Measurements from ENCODE around the gene PACSIN2.
A peak's percentile ranks its signal among the peaks of the same experiment; 100 is the strongest.

The PACSIN2 gene

DNA sequence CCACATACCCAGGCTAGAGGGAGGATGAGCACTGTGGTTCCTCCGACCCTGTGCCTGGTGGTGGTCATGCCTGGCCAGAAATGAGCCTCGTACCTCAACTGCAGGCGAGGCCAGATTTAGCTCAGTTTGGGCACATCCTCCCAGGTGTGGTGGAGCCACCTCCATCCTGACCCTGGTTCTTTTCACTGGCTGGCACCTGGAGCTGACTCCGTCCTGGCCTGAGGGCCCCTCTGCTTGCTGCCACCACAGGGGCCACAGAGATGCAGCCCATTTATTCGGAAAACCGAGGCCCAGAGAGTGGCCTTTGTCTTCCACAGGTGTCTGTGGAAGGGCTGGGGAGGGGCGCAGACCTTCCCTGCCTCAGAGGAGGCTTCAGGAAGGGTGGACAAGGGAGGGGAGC is 148.8 kb downstream of the PACSIN2 start:
- no peak for DNase-seq (ENCODE audit: low read depth, low spot score)
- CTCF ChIA-PET, result interaction anchor here (2.1 kb wide), 1 partner anchor 10 kb away, joined by 7 read pairs; the partner anchor contains the start of gene ARFGAP3

DNA sequence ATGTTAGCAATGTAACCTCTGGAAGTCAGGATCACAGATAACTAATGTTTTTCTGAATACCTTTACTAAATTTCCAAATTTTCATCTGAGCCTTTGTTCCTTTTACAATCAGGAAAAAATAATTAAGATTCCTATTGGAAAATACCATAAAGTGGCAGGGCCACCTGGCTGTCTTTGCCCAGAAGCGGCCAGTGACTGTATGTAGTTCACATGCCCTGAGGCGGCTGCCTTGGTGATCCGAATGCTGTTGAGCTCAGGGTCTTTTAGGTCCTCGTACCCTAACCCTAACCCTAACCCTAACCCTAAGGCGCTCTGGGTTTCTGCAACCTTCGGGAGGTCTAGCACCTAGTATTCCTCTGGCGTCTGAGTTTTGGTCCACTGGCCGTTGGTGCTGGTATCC is 149.4 kb downstream of the PACSIN2 start:
- ChIA-PET POLR2A (interaction anchor here (0.6 kb wide), 1 partner anchor 9 kb away, joined by 4 read pairs; the partner anchor contains the start of gene ARFGAP3), CTCF (interaction anchor here (0.8 kb wide), 1 partner anchor 10 kb away, joined by 3 read pairs; no protein-coding TSS in a partner anchor)
- no peak for TF ChIP-seq CTCF (IDR thresholded peaks at IDR 0.05; ENCODE audit: insufficient read depth, low read length, missing control alignments)
- no peak for DNase-seq (ENCODE audit: low read depth, low spot score)
- H3K4me3 ChIP-seq (ENCODE audit: low read depth, low read length), result no peak overlapping the region

More for the DNA sequence above, 148.8 kb downstream of the PACSIN2 start:
- H3K4me3 ChIP-seq (ENCODE audit: low read depth, low read length), result no peak overlapping the region
- POLR2A ChIA-PET, result interaction anchor here (0.6 kb wide), 1 partner anchor 9 kb away, joined by 4 read pairs; the partner anchor contains the start of gene ARFGAP3
- TF ChIP-seq CTCF (IDR thresholded peaks at IDR 0.05; ENCODE audit: insufficient read depth, low read length, missing control alignments), result no peak

GRCh38 chr22:42863349-42863961 is 151.5 kb downstream of the PACSIN2 start:
- no peak overlapping the region for H3K4me3 ChIP-seq (ENCODE audit: low read depth, low read length)
- ChIA-PET POLR2A (no interaction called here), CTCF (no interaction called here)
- DNase-seq (ENCODE audit: low read depth, low spot score), result peak; percentile 44
- TF ChIP-seq CTCF (IDR thresholded peaks at IDR 0.05; ENCODE audit: insufficient read depth, low read length, missing control alignments), result no peak

DNA sequence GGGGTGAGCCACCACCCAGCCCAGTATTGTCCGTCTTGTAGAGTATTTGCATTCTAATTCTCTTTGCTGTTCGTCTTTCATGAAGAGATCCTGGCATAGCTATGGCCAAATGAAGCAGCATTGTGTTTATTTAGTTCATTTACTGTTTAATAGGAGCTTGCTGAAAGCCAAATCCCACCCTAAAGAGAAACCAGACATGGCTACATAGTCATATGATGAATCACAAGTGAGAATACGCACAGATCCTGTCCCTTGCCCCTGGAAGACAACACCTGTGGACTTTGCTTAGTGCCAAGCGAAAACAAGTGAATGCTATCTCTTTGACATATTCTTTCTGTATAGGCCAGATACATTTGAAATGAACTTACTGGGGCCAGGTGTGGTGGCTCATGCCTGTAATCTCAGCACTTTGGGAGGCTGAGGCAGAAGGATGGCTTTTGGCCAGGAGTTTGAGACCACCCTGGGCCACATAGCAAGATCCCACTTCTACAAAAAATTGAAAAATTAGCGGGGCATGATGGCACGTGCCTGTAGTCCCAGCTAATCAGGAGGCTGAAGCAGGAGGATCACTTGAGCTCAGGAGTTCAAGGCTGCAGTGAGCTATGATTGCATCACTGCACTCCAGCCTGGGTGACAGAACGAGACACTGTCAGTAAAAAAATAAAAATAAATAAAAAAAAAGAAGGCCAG is 152.8 kb downstream of the PACSIN2 start:
- no peak overlapping the region for H3K4me3 ChIP-seq (ENCODE audit: low read depth, low read length)
- ChIA-PET POLR2A (no interaction called here), CTCF (no interaction called here)
- no peak for TF ChIP-seq CTCF (IDR thresholded peaks at IDR 0.05; ENCODE audit: insufficient read depth, low read length, missing control alignments)
- no peak for DNase-seq (ENCODE audit: low read depth, low spot score)

DNA sequence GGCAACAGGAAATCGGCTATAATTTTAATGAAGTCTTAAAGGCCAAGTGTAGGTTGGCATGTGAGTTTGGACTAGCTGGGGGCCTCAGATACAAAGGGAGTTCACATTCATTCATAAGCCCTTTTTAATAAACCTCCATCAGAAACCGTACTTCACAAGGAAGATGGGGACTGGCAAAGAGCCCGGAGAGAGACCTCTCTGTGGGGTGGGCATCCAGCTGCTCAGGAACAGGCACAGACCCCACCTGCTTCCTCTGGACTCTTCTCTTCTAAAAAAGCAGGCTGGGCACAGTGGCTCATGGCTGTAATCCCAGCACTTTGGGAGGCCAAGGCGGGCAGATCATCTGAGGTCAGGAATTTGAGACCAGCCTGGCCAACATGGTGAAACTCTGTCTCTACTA is 154.0 kb downstream of the PACSIN2 start:
- no peak overlapping the region for H3K4me3 ChIP-seq (ENCODE audit: low read depth, low read length)
- DNase-seq (ENCODE audit: low read depth, low spot score), result no peak
- TF ChIP-seq CTCF (IDR thresholded peaks at IDR 0.05; ENCODE audit: insufficient read depth, low read length, missing control alignments), result no peak
- POLR2A ChIA-PET, result no interaction called here
- CTCF ChIA-PET, result no interaction called here

DNA sequence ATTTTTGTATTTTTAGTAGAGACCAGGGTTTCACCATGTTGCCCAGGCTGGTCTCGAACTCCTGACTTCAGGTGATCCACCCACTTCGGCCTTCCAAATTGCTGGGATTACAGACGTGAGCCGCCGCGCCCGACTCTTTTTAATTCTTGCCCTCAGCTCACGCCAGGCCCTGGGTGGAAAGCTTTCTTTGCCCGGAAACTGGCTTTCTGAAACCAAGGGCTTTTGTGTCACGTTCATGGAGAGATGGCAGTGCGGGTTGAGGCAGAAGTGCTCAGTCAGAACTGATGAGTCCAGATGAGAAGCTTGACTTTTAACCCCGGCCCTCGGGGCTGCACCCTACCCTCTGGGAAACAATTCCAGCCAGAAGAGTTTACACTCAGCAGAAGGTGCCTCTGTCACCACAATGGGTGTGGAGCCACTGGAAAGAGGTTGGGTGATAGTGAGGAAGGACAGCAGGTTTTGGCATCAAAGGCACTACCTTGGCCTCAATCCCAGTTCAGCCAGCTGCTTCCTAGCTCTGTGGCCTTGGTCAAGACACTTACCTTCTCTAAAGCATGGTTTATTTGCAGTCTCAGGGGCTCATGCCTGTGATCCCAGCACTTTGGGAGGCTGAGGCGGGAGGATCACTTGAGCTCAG is 157.0 kb downstream of the PACSIN2 start:
- DNase-seq (ENCODE audit: low read depth, low spot score), result no peak
- ChIA-PET CTCF (interaction anchor here (1.0 to 2.0 kb wide), 3 partner anchors 10 to 233 kb away, joined by 3 to 8 read pairs (median 5); no protein-coding TSS in a partner anchor), POLR2A (interaction anchor here (0.6 to 1.6 kb wide), 3 partner anchors 40 to 156 kb away, joined by 3 to 7 read pairs (median 4); no protein-coding TSS in a partner anchor)
- no peak for TF ChIP-seq CTCF (IDR thresholded peaks at IDR 0.05; ENCODE audit: insufficient read depth, low read length, missing control alignments)
- H3K4me3 ChIP-seq (ENCODE audit: low read depth, low read length), result no peak overlapping the region
